ENCODE results near the gene OPRM1.
A peak's percentile ranks its signal among the peaks of the same experiment; 100 is the strongest.

Gene OPRM1

DNA sequence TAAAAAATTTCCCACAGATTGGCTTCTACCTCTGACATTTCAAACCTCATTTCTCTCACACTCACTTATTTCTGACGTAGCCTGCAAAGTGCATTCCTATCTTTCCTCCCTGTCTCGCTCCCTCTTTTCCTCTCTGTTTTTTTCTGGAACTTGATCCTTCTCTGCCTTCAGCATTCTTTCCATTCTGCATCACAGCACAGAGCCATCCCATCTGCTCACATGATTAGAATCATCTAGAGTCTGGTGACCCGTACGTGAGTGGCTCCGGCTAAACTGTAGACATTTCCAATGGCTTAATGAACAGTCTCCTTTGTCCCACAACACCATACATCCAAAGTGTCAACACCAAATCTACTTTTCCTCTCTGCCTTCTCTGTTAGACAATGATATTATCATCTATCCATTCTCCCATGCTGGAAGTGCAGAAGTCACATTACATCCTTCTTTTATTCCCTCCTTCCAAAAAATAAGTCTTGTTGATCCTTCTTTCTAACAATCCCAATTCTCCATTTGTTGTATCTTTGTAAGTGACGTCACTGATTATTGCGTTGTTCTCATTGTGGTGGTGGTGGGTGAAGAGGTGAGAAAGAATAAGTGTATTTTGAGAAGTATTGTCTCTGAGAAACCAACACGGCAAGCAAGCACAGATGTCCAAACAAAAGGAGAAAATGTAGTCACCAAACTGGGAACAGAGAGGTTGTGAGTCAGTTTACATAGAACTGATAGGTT lies 41.6 kb downstream of the OPRM1 start:
- no peak for DNase-seq (ENCODE audit: low read depth)

DNA sequence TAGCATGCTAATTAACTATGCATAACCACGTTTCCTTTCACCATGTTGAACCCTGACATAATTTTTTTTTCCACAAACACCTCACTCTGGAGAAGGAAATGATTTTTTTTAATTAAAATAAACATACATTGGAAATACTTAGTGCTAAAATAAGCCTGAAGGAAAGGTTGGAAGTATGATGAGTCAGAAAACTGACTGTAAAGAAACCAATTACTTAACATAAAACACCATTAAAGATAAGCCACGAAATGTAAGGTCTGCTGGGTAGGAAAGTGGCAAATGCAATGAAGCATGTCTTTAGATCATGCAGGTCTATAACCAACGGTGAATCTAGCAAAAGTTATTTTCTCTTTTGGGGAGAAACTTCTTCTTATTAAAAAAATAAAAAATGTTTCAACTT lies 47.5 kb downstream of the OPRM1 start:
- DNase-seq (ENCODE audit: low read depth): no peak

DNA sequence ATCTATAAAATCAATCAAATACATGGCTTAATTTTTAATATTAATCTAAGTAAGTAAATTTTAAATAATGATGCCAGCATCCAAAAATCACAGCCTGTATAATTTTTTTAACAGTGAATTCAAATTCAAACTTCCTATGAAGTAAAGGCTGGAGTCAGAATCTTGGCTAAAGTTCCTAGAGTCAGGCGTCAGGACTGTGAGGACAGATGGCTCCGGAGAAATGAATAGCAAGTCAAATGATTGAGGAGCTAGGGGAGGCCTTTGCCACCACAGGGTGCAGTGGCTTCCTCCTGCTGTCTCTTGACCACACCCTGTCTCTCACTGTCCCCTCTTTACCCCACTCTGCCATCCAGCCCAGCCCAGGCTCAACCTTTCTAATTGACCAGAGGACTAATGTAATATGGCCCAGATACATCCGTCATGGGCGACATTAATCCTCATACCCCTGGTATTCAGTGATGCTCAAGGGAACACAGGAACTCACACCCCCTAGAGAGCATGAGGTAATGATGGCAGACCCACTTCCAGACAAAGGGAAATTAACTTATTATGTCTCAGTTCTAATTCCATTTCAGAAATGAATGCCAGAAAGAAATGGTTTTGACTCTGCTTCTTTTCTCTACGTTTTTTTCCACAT lies 53.4 kb downstream of the OPRM1 start:
- DNase-seq (ENCODE audit: low read depth): no peak

DNA sequence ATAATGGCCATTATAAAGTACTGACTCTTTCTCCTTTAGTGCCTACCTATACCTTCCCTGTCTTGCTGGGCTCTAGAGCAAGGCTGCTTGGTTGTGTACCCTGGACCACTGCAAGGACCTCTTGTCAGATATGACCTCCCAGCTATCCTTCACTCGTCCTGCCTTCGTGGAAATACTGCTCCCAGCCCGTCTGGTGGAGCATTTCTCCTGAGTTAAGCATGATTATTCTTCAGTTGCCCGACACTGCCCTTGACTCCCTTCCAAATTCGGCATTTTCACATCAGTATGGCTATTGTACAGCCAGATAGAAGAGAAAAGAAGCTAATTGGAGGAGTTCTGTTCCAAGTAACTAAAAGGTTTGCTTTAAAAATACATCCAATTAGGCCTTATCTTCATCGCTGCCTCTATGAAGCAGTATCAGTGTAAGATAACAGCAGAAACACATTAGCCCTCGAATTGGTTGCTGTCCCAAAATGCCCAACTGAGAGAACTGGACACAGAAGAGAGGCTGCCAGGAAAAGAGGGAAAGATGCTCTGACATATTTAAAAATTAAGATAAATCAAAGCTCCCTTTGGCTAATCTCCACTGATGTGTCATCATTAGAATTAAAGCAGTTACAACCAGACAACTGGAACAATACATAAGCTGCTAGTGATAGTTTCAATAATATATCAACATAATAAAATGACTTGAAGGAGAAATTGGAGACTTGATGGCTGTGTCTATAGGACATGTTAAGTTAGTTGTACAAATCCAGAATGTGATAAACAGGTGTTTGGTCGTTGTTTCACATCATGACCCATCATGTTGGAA lies 54.4 kb downstream of the OPRM1 start:
- no peak for DNase-seq (ENCODE audit: low read depth)

DNA sequence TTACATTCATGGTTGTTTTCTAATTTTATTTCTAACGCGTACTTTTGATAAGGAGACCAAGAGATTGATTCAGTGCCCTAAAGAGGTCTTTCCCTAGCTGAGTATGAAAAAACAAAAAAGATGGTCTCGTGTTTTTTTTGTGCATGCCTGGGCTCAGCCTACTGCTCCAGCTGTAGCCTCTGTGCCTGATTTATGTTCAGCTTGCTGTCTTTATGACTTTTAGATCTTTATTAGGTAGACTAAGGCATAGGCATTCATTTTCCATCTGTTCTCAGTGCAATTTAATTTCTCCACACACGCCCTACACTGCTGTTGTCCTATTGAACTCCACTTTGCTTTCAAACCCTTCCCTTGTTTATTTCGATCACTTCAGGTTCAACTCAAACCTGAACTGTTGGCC lies 56.5 kb downstream of the OPRM1 start:
- no peak for DNase-seq (ENCODE audit: low read depth)

DNA sequence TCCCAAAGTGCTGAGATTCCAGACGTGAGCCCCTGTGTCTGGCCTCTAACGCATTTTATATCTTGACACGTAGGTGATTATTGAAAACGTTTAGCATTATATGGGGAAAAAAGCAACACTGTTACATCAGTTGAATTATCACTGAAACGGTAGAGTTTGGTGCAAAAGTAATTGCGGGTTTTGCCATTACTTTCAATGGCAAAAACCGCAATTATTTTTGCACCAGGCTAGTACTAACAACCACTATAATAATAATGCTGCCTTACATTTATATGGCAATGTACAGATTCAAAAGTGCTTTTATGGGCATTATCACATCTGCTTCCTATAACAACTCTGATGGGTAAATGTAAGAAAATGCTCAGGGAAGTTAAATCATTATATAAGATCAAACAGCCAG lies 57.3 kb downstream of the OPRM1 start:
- DNase-seq (ENCODE audit: low read depth): no peak

DNA sequence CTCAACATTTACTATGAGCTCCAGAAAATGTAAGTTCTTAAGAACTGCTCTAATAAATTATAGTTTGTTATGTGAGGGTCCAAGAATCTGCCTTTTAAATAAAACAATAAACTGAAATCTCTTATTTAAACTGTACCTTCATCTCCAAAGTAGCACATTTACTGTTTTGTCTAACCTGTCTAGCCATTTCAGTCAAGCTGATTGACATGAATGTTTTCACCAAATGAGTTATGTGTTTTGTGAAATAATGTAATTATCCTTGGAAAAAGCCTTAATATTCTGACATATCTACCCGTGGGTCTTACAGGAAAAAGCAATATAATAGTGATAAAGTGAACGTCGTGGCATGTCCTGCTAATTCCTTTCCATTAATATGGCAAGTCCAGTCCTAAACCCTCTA lies 57.8 kb downstream of the OPRM1 start:
- DNase-seq (ENCODE audit: low read depth): no peak

DNA sequence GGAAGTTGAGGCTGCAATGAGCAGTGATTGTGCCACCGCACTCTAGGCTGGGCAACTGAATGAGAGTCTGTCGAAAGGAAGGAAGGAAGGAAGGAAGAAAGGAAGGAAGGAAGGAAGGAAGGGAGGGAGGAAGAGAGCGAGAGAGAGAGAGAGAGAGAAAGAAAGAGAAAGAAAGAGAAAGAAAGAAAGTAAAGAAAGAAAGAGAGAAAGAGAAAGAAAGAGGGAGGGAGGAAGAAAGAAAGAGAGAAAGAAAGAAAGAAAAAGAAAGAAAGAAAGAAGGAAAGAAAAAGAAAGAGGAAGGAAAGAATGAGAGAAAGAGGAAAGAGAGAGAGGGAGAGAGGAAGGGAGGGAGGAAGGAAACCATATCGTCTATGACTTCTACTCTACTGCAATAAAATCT lies 60.2 kb downstream of the OPRM1 start:
- no peak for DNase-seq (ENCODE audit: low read depth)

DNA sequence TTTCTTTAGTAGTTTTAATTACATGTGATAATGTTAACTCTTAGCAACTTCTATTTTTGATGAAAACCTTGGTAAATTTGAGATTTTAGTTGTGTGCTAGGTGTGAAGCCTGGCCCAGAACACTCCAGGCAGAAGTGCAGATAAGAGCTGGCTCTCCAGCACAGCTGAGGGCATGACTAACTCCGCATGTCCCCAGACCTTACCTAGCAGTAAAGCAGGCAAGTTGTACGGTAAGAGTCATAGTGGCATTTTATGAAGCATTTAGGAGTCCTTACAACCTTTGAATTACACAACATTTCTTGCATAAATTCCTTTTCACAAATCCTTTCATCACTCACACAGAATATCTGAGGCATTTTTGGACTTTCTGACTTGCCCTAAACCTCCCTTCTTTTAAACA lies 67.2 kb downstream of the OPRM1 start:
- no peak for DNase-seq (ENCODE audit: low read depth)

DNA sequence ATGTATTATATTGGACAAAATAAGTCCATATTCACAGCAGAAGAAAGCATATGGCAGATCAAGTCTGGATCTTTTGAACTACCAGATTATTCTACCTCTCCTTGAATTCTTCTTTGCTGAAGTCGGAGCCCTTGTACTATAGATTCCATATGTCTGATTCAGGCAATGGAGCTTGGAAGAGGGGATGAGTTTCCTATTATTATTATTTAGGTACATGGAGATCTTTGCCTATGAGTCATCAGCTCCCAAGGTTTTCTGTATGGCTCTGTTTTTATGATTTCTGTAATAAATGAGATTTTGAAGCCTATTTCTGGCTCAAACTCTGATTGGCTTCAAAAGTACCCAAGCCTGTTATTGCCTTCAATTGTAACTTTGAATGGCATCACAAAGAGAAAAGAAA lies 72.0 kb downstream of the OPRM1 start:
- DNase-seq (ENCODE audit: low read depth): no peak

DNA sequence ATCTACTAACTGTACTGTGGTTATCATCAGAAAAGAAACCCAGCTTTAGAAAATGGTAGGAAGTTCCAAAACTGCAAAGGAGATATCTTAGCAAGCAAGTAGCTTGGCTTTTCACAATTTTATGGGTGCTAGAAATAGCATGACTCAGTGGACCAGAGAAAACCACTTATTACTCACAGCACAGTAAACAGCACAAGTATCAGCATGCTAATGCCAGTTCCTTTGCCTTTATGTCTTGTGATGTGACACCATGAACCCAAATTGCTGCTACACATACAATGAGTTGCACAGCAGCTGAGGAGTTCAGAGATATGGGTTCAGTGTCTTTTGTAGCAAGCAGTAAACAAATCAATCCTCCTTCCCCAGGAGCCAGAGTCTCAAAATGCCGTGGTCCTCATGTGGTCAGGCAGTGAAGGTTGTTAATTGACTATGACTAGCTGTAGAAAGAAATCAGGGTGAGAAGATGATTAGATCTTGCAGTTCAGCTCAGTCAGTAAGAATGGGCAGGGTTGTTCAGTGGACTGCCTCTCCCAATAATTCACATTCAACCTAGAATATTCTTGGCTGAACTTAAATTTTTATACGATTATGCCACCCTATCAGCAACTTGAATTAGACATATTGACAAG lies 73.3 kb downstream of the OPRM1 start:
- DNase-seq (ENCODE audit: low read depth): peak; percentile 18

DNA sequence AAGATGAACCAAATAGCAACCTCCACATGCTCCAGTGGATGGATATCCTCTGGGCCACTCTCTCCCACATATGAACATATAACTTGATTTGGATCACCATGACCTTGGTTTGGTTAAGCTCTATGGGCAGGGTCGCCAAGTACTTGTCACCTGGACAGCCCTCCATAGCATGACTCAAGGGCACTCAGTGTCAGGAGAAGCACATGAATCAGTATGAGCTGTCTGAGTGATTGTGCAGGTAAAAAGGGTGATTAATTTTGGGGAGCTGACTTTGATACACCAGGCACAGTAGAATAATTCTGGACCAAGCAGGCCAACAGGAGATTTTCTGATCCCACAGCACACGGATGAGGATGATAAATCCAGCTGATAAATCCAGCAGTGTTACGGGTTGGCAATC lies 74.4 kb downstream of the OPRM1 start:
- no peak for DNase-seq (ENCODE audit: low read depth)

DNA sequence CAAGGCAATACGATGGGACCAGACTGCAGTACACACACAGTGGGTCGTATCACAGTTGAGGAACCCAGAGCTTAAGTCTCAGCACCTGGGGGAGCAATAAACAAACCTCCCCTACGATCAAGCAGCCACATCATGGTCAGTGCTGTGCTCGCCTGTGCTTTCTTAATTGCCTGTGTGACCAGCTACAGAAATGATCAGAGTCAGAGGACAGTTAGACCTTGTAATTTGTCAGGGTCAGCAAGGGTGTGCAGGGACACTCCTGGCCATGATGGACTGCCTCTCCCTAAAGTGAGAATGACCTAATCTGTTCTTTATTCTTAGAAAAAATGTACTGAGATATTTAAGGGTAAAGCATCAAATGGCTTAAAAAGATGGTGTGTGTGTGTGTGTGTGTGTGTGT lies 78.4 kb downstream of the OPRM1 start:
- no peak for DNase-seq (ENCODE audit: low read depth)

DNA sequence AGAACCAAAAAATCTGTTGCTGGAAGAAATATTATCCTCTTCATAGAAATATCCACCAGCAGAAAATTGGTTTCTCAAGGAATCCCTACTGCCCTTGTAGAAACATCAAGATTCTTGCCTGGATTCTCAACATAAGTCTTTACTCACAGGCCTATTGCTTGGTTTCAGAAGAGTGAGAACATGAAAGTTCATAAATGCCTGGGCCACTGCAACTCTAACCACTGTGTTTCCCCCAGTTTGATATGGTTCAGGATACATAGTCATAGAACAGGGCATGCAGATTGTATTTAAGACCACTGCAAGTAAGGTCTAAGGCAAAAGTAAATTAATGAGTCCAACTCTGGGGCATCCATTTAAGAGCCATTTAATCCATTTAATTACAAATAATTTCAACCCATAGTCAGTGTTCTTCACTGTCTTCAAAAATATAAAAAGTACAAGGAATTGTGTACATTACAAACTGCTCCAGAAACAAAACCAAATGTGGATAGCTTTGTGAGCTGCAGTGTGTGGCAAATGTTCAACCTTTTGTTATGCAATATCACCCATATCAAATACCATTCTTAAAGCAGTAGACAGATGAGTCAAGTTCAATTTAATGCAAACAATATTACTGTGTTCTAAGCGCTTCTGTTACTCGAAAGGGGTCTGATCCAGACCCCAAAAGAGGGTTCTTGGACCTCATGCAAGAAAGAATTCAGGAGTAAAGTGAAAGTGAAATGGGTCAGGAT lies 83.3 kb downstream of the OPRM1 start:
- no peak for DNase-seq (ENCODE audit: low read depth)

DNA sequence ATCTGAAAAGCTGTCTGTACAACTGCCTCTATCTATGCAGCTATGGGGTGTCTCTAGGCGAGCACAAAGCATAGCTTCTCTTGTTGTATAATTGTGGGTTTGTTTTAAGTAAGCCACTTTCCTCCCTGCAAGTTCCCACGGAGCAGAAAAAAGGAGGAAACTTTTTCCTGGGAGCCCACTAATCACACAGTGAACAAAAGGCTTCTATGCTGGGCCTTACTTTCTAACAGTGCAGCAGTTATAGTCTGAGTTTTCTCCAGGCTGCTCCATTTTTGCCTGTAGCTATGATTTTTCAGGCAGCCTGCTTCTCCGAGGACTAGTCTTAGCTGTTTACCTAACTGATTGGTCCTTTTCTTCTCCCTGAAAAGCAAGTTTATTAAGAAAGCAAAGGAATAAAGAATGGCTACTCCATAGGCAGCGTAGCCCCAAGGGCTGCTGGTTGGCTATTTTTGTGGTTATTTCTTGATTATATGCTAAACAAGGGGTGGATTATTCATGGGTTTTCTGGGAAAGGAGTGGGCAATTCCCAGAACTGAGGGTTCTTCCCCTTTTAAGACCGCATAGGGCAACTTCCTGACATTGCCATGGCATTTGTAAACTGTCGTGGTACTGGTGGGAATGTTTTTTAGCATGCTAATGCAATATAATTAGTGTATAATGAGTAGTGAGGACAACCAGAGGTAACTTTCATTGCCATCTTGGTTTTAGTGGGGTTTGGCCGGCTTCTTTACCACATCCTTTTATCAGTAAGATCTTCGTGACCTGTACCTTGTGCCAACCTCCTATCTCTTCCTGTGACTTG lies 84.3 kb downstream of the OPRM1 start:
- DNase-seq (ENCODE audit: low read depth): no peak

DNA sequence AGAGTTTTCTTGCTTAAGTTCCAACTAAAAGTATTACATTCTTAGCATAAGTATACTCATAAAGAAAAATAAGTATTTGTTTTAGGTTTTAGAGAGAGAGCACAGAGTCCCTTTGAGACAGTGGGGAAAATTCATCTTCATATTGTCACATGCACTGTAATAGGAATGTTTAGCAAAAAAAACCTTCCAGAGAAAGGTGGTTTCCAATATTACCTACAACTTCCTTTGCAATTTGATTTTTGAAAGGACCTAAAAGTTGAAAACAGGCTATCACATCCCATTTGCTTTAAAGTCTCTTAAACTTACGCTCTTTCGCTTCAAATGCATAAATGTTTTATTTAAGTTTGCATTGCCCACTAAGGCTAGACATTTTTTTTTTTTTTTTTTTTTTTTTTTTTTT lies 86.4 kb downstream of the OPRM1 start:
- no peak for DNase-seq (ENCODE audit: low read depth)

DNA sequence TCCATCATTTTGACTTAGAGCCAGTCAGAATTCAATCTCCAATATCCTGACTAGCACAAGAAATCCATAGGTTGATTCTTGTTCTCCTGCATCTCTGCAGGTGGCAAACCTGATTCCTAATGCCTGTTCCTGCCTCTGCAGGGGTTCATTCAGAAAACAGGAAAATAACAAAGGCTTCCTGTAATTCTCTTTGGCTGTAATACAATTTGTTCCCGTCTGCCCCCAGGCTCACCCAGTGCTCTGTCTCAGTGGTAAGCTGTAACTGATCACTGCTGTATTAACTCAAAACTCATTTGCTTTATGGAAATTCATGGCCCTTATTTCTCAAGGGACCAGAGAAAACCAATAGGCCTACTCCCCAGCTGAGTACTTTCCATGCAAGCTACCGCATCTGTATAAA lies 88.6 kb downstream of the OPRM1 start:
- no peak for DNase-seq (ENCODE audit: low read depth)

DNA sequence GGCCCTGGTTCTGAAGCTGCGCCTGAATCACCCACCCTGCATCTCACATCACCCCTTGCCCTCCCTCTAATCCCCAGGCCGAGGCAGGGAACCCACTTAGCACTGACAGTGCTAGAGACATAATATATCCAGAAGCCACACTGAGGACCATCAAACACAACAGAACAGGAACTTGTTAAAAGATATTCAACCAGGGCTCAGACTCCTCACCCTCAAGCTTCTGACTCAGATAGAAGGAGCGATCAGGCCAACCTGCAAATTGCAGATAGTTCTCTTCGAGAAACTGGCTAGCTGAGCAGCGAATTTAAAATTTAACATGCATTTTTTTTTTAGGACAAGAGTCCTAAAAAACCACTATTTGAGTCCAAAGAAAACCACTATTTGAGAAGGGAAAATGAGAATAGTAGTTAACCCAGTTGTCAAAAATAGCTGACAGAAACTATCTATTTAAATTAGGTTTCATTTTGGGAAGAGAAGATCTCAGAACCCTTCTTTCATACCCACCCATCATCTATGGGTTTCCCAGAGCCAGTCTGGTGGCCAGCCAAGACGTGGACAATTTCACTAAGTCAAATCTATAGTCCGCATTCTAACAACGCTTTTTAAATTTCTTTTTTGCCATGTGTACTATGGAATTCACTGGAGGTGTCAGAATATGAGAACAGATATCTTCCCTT lies 95.6 kb downstream of the OPRM1 start:
- DNase-seq (ENCODE audit: low read depth): no peak

DNA sequence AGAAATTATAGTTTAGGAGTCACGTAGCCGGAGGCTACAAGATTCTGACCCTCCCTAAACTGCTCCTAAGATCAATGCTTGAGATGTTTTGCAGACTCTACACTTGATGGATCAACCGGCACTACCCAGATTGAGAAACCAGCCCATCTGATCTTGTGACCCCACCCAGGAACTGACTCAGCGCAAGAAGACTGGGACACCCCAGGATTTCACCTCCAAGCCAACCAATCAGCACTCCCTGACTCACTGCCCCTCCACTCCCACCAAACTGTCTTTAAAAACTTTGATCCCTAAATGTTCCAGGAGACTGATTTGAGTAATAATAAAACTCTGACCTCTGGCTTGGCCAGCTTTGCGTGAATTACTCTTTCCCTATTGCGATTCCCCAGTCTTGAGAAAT lies 99.8 kb downstream of the OPRM1 start:
- DNase-seq (ENCODE audit: low read depth): no peak

DNA sequence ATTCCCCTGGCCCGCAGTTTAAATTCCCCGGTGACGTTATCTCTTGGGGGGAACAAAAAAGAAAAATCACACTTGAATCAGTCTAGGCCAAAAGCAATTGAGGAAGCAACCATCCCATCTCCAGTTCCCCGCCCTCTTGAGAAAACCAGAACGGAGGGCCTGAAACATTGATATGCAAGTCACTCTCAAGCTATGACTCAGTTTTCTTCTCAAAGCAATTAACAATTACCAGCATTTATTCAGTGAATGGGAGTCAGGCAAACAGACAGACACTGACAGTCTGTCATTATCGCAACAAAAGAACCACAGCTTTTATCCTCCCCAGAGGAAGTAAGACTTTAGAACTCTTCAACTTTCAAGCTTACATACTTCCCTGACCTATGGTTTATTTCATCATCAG lies 100.9 kb downstream of the OPRM1 start:
- DNase-seq (ENCODE audit: low read depth): no peak

DNA sequence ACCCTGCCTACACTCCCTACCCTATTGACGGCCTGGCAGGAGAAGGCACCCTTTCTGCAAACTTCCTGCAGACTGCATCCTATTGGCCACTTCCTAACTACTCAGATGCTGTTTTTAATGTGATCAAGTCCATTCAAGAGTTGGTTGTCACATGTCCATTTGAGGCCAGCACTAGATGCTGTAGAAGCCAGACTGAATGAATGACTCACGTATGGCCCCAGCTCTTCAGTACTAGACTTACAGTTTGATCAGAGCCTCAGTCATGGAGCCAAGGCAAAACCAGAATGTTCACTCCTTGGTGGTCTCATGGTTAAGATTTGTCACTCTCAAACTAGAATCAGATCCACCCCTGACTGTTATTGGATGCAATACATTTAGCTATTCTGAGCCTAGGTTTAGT lies 101.7 kb downstream of the OPRM1 start:
- no peak for DNase-seq (ENCODE audit: low read depth)

All from non-pigmented ciliary epithelial cell (primary cell).